ENCODE data around the gene PBX3.

- no peak for TF ChIP-seq CTCF (IDR thresholded peaks at IDR 0.05)
- TF ChIP-seq POLR2A (IDR thresholded peaks at IDR 0.05), result no peak
- no peak for TF ChIP-seq EP300 (IDR thresholded peaks at IDR 0.05)
These were observed 20.6 kb upstream of the PBX3 start for GRCh38 chr9:125726456-125727132.
